ENCODE results near the gene RAB6B. TPM values are rescaled to one million over a fixed set of nuclear protein-coding genes. Genes with fewer than 3 reads are reported as not detected.

The RAB6B gene
- total RNA-seq, 1 experiment from 2014 or later, result 0.52 TPM

DNA sequence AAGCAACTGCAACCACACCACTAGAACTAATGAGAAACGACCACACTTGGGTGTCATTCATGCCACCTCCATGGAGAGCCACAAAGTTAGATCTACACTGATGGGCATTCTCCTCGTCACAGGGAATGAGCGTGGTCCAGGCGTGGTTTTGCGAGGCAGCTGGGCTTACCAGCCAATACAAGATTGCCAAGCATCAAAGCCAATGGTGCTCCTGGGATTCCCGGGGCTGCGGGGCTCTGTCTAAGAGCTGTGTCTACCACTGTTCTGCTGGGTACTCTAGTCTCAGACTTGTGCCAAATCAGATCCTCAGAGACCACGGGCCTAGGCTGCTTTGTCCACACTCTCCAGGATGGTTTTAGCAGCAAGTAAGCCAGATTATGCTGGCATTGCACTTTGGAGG lies 43.8 kb downstream of the RAB6B start:
- Histone ChIP-seq H3K79me2 (ENCODE audit: low read depth) (no peaks in the 10 kb centered on the region), H2AFZ (no peak overlapping the region), H3F3A (ENCODE audit: insufficient read depth, low read depth) (no peaks in the 10 kb centered on the region), H3K27ac (no peak overlapping the region), H3K36me3 (ENCODE audit: low read depth) (no peaks in the 10 kb centered on the region), H4K20me1 (ENCODE audit: insufficient read depth) (no peaks in the 10 kb centered on the region), H3K4me3 (no peak overlapping the region), H3K4me1 (replicated peaks; ENCODE audit: insufficient read depth) (no peaks in the 10 kb centered on the region), H3K4me2 (no peak overlapping the region), H3K9me2 (ENCODE audit: insufficient read depth) (no peaks in the 10 kb centered on the region), H3K9me3 (ENCODE audit: insufficient read depth, low read depth) (no peaks in the 10 kb centered on the region), H3K27me3 (ENCODE audit: insufficient read depth, low read depth) (peaks cover 24% of the 10 kb centered on the region)
- no TSS peak for BruUV-seq (replicated peaks)
- CTCF ChIA-PET, result no interaction called here
- intact Hi-C loops (cut with micrococcal nuclease; ENCODE audit: unreplicated experiment), result no loop called here
- TF ChIP-seq CTCF (conservative IDR thresholded peaks at IDR 0.05) (no peak), EZH2 (IDR thresholded peaks at IDR 0.05; ENCODE audit: low read depth) (no peak)
- POLR2A ChIA-PET (ENCODE audit: unreplicated experiment), result no interaction called here
- DNase-seq, result no peak

GRCh38 chr3:133851266-133851906 lies 44.3 kb downstream of the RAB6B start:
- Histone ChIP-seq H3K9me3 (ENCODE audit: insufficient read depth, low read depth) (no peaks in the 10 kb centered on the region), H3K9me2 (ENCODE audit: insufficient read depth) (no peaks in the 10 kb centered on the region), H3K79me2 (ENCODE audit: low read depth) (no peaks in the 10 kb centered on the region), H3K36me3 (ENCODE audit: low read depth) (no peaks in the 10 kb centered on the region), H4K20me1 (ENCODE audit: insufficient read depth) (no peaks in the 10 kb centered on the region), H3K4me3 (no peak overlapping the region), H3F3A (ENCODE audit: insufficient read depth, low read depth) (no peaks in the 10 kb centered on the region), H2AFZ (no peak overlapping the region), H3K4me1 (replicated peaks; ENCODE audit: insufficient read depth) (no peaks in the 10 kb centered on the region), H3K4me2 (no peak overlapping the region), H3K27me3 (ENCODE audit: insufficient read depth, low read depth) (peaks cover 21% of the 10 kb centered on the region; the same call in 1 of the 2 replicates), H3K27ac (no peak overlapping the region)
- BruUV-seq (replicated peaks), result no TSS peak
- no peak for DNase-seq
- intact Hi-C loops (cut with micrococcal nuclease; ENCODE audit: unreplicated experiment), result no loop called here
- CTCF ChIA-PET, result interaction anchor here (0.6 kb wide), 1 partner anchor 347 kb away, joined by 3 read pairs; no protein-coding TSS in a partner anchor
- TF ChIP-seq EZH2 (IDR thresholded peaks at IDR 0.05; ENCODE audit: low read depth) (no peak), CTCF (conservative IDR thresholded peaks at IDR 0.05) (no peak)
- POLR2A ChIA-PET (ENCODE audit: unreplicated experiment), result interaction anchor here (0.7 kb wide), 1 partner anchor 176 kb away, joined by 3 read pairs; no protein-coding TSS in a partner anchor

DNA sequence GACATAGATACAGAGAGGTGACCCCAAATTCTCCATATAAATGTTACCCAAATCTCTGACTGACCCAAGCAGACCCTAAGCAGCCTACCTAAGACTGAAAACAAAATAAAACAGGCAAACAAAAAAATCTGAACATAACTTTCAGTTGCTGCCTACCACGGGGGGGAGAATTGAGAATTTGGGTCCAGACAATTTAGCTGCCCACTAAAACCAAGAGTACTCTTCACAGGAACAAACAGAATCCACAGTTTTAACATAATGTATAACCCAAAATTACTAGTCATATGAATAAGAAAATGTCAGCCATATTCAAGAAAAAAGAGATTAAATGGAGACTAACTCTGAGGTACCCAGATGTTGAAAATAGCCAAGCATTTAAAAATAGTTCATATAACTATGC lies 45.6 kb downstream of the RAB6B start:
- Histone ChIP-seq H3K27me3 (ENCODE audit: insufficient read depth, low read depth) (peaks cover 21% of the 10 kb centered on the region; the same call in 1 of the 2 replicates), H3K4me3 (no peak overlapping the region), H2AFZ (no peak overlapping the region), H4K20me1 (ENCODE audit: insufficient read depth) (no peaks in the 10 kb centered on the region), H3K36me3 (ENCODE audit: low read depth) (no peaks in the 10 kb centered on the region), H3K9me3 (ENCODE audit: insufficient read depth, low read depth) (no peaks in the 10 kb centered on the region), H3K4me2 (no peak overlapping the region), H3K9me2 (ENCODE audit: insufficient read depth) (no peaks in the 10 kb centered on the region), H3F3A (ENCODE audit: insufficient read depth, low read depth) (no peaks in the 10 kb centered on the region), H3K79me2 (ENCODE audit: low read depth) (no peaks in the 10 kb centered on the region), H3K4me1 (replicated peaks; ENCODE audit: insufficient read depth) (no peaks in the 10 kb centered on the region), H3K27ac (no peak overlapping the region)
- intact Hi-C loops (cut with micrococcal nuclease; ENCODE audit: unreplicated experiment), result no loop called here
- CTCF ChIA-PET, result no interaction called here
- TF ChIP-seq EZH2 (IDR thresholded peaks at IDR 0.05; ENCODE audit: low read depth) (no peak), CTCF (conservative IDR thresholded peaks at IDR 0.05) (no peak)
- POLR2A ChIA-PET (ENCODE audit: unreplicated experiment), result no interaction called here
- DNase-seq, result no peak
- BruUV-seq (replicated peaks), result no TSS peak

Measured in PC-9 (cell line).